Stimulated activated CD8-positive, alpha-beta memory T cell treated with anti-CD3 and anti-CD28 coated beads, Interleukin-12 subunit alpha, Interleukin-12 subunit beta, amount 100 ng/mL, for 24 hours (primary cell): Measurements from ENCODE around the gene TBXAS1.
"Not testable (repeated sequence)": the region's sequence is repeated elsewhere in the genome, so short reads cannot be mapped to it uniquely, and the experiment has no call there.

Source experiments
- DNase-seq: peaks from one replicate; pipeline ENCODE4 v3.0.0-alpha.2; 2020; ENCODE audit errors: extremely low read depth

TBXAS1 gene

DNA sequence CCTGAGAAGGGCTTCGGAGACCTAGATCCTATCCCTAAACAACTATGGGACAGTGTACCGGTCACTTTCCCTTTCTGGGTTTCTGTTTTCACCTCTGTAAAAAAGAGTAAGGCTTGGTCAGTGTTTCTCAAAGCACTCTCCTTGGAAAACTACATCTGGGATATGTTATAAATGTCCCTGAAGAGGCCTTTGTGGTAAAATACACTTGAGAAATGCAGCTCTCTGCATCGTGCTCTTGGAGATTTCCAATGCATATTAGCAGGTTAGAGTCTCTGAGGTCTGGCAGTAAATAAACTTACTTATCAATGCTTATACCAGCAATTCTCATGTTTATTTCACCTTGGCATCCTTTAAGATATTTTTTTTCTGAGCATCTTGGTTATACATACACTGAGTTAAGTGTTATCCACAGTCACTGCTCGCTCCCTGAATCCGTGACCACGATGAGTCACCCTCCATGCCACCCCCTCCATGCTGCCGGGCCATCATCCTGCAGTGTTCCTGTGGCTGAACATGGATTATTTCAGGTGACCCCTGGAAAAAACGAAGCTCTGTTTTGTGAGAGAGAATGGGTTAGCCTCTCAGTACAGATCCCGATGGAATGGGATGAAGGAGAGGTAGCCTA, 3.3 kb upstream of the TBXAS1 start:
- no peak for DNase-seq

DNA sequence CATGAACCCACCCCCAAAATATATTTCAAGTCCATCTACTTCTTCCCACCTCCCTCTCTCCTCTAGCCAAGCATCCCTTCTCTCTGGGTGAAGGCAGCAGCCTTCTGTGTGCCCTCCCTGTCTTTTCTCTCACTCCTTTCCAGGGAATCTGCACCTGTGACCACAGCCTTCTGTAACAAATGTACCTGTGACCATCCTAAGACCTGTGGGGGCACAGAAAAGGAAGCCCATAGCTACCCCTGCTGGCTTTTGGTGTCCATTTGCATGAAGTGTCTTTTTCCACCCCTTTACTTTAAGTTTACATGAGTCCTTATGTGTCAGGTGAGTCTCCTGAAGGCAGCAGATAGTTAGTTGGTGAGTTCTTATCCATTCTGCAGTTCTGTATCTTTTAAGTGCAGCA, 2.0 kb upstream of the TBXAS1 start:
- DNase-seq: no peak

DNA sequence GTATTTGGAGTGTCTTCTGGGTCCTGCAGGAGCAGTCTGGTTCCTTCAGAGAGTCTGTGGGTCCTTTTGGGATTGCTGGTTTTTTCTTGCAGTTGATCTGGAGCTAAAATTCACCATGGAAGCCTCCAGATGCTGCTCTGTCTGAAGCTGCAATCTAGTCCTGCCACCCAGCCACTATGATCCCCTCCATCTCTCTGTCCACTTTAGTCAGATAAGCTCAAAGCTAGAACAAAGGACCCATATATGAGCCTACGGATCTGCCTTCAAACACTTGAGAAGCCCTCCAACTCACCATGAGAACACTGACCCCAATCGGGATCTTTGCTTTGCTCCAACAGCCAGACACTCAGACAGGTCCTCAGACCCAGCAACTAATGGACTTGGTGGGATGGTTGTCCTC, 618 bp upstream of the TBXAS1 start:
- no peak for DNase-seq

DNA sequence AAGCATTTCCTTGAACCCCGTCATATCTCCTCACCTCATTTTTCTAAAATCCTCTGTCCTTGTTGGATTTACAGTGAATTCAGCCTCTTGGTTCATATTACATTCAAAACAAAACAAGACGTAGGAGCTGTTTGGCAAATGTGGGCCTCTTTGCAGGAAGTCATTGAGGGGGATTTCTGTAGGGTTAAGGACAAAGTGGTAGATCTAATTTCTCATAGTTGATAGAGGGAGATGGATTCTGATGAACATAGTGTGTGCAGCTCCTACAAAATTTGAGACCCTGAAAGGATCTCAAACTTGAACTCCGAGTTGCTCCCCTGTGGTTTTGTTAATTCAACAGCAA, 682 bp downstream of the TBXAS1 start:
- DNase-seq: no peak

DNA sequence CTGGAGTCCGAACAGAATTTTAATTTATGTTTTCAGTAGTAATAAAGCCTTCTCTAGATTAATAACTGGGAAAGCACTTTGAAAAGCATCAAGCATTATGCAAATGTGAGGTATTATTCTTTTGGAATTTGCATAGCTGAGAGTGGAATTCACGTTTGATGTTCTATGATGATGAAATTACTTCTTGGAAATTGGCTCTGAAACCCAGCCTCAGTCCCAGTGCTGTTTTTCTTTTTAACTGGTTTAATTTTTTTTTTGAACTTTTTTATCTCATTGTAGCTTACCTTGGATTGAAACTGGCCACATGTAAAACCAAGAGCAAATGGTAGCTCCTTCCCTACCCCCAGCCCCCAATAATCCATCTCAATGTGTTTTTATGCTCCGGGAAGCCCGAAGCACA, 1.2 kb downstream of the TBXAS1 start:
- no peak for DNase-seq

DNA sequence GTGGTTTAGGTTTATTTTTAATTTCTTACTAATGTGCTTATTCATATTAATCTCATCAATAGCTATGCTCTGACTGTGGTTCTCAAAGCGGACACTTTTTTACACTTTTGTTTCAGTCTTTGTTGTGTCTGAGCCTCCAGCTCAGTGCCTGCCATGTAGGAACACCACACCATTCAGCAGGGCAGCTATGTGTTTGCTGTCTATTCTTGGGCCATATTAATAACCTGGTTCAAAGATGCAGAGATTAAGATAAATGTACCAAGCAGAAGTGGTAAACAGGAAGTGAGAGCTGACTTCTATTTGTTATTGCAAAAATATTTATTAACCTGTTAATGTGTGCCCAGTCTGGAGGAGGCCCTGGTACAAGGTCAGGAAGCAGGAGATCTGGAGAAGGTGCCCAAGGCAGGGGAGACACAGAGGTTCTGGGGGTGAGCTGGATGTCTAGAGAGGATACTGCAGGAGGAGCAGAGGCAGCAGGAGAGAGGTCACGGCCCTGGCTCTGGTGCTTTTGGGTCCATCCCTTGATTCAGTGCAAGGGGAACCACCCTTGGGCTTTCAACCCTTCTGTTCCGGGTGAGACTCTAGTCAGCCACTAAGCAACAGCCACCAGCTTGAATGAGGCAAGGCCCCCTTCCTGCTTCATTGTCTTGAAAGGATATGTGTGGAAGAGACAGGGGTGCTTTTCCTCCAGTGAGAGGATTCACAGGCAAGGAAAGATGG, 1.9 kb downstream of the TBXAS1 start:
- DNase-seq: no peak

DNA sequence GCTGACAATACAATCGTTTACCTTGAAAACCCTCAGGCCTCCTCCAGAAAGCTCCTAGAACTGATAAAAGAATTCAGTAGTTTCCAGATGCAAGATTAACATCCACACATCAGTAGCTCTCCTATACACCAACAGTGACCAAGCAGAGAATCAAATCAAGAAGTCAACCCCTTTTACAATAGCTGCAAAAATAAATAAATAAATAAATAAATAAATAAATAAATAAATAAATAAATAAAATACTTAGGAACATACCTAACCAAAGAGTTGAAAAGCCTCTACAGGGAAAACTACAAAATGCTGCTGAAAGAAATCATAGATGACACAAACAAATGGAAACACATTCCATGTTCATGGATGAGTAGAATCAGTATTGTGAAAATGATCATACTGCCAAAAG, 6.8 kb downstream of the TBXAS1 start:
- DNase-seq: not testable (repeated sequence)

DNA sequence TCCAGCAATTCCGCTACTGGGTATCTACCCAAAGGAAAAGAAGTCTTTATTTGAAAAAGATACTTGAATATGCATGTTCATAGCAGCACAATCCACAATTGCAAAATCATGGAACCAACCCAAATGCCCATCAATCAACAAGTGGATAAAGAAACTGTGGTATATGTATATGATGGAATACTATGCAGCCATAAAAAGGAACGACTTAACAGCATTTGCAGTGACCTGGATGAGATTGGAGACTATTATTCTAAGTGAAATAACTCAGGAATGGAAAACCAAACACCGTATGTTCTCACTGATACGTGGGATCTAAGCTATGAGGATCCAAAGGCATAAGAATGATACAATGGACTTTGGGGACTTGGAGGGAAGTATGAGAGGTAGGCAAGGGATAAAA, 8.2 kb downstream of the TBXAS1 start:
- not testable (repeated sequence) for DNase-seq

DNA sequence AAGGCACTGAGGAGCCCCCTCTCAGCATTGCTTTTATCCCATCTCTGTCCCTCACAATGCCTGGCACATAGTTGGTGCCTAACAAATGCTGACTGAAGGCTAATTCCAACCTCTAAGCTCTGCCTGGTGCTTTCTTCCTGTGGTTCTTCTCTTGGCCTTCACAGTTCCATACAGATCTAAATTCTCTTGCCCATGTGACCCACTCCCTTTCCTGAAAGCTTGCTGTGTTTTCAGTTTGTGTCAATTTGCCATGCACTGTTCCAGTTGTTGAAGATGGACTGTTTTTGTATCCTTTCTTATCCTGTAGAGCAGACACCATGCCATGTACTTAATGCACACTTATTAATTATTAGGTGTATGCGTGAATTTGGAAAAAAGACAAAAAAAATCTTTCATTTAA, 9.2 kb downstream of the TBXAS1 start:
- DNase-seq: no peak

DNA sequence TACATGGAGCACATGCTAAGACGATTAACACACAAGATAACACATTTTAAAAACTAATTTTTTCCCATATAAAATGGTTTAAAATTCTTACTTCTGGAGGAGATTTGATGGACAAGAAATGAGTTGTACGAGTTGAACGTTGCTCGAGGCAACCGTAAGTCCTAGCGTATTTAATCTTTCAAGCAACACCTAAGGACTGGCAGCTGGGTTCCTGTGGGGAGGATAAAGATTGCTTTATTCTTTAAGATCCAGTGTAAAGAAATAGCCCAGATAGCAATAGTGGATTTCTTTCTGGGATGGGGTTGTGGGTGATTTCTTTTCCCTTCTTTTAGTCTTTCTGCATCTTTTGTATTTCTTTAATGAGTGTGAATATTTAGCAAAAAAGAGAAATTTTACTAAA, 9.8 kb downstream of the TBXAS1 start:
- DNase-seq: no peak

DNA sequence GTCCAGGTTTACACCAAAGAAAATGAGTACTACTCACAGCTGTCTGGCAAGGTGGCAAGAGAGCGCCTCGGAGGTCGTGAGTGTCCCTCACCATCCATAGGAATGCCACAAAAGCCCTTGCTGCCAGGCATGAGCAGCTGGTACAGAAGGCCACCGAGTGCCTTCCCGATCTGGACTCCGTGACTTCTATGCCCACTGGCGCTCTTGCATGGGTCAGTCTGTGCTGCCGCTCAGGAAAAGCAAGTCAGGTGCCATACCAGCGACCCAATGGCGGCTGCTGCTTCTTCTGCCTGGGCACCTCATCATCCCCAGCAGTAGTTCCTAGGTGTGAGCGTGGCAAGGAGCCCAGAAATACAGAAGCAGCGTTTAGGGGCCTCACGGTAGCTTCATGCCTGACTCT, 11.7 kb downstream of the TBXAS1 start:
- no peak for DNase-seq

DNA sequence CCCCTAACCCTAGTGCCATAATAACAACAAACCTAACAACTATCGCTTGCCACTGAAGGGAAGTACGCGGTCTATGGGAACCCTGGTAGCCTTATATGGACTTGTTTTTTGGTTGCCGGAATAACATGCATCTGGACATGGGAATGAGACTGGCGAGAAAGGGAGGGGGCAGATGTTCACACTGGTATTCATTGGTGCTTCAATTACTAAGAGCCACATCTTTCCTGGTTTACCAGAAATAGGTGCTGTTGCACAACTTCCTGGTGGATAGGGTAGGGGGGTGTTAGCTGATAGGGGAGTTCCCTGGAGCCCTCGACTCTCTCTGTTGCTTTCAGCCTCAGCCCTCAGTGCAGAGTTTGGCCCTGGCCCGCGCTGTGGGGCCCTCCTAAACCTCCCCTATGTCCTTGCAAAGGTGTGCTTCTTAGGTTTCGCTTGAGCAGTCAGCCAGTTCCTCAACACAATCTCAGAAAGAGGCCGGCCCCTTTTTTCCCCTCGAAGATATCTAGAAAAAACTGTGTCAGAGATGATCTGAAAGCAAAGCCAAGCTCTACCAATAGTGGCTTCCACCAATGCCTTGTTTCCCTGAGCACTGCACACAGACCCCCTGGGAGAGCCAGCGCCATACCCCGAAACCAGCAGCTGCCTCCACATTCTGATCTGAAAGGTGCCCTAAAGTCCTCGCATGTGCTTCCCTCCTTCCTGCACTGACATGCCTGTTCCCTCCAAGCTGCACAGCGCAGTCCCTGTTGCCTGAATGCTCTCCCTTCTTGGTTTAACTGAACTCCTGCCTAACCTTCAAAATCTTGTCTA, 13.5 kb downstream of the TBXAS1 start:
- DNase-seq: no peak

DNA sequence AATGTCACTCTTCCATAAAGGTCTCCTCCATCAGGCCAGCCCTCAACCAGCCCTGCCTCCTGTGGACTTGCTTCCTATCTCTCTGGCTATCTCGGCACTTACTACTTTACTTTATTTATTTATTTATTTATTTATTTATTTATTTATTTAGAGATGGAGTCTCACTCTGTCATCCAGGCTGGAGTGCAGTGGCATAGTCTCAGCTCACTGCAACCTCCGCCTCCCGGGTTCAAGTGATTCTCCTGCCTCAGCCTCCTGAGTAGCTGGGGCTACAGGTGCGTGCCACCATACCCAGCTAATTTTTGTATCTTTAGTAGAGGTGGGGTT, 14.1 kb downstream of the TBXAS1 start:
- DNase-seq: not testable (repeated sequence)

DNA sequence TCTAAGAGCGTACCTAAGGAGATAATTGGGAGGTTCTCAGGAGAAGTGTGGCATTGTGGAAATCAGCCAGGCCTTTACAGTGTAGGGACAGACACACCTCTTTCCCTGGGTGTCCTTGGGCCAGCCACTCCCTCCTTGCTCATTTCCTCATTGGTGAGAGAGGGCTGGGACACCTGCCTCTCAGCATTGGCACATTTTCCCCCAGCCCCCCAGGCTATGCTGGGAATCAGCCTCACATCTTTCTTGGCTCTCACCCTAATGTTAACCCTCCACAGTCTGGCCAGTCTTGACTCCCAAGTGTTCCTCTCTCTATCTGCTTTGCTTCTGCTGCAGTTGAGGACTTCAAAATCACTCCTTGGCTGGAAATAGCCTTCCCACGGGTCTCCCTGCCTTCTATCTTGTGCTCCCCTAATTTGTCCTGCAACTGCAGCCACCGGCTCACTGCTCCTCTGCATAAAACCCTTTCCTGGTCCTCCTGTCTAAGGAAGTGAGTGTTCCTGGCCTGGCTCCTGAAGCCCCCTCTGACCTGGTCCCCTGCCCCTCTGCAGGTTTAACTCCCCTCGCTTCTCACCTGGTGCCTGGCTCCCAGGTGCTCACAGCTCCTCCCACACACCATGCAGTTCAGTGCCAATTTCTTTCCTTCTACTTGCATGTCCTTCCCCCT, 15.8 kb downstream of the TBXAS1 start:
- no peak for DNase-seq

DNA sequence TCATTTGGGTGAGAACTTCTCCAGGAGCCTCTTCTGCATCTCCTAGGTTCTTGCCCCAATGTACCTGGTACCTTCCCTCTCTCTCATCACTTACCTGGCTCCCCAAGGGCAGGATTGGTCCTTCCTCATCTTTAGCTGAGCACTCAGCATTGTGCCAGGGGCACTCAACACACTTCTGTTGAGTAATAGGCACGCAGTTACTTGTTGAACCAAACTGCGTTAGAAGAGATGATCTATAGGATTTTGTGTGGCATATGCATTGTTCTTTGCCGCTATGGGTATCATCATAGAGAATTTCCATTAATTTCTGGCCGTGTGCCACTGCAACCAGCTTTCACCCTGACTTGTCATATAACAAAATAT, 16.4 kb downstream of the TBXAS1 start:
- DNase-seq: no peak

DNA sequence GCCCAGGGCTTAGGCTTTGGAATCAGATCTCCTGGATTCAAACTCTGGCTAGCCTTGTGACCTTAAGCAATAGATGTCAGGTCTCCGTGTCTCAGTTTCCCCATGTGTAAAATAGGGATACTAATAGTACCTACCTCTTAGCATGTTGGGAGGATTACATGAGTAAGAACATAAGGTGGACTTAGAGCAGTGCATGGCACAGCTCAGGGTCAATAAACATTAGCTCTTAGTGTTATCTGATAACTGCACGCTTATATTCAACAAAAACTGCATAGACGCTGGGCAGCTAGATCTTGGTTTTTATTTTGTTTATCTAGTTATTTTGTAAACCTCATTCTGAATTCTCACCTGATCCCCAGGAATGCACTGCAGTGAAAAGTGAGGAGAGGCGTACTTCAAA, 17.2 kb downstream of the TBXAS1 start:
- DNase-seq: no peak

DNA sequence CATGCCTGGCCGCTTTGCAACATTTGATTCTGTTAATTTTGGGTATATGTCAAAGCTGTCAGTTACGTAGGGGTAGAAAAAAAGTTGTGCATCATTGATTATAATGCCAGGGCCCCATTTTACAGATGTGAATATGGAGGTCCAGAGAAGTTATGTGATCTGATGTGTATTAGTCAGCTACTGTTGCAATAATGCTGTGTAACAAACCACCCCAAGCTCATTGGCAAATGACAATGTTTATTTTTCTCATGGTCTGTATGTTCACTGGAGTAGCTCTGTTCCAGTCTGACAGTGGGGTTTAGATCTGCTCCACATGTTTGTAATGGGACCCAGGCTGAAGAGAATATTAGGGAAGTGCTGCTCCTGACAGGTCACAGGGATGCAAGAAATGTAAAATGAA, 19.2 kb downstream of the TBXAS1 start:
- no peak for DNase-seq

DNA sequence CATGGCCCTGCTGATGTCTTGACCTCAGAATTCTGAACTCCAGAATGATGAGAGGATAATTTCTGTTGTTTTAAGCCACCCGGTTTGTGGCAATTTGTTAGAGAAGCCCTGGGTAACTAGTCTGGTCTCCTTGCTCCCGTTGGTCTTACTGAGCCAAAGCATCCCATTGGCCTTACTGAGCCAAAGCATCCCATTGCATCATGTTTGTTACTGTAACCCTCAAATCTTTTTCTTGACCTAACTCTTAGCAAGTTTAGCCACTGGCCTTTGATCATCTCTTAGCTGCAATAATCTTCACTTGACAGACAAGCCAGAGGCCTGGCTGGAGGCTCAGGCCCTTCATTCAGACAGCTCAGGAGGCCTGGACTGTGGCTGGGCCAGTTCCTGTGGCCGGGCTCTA, 21.8 kb downstream of the TBXAS1 start:
- DNase-seq: no peak

DNA sequence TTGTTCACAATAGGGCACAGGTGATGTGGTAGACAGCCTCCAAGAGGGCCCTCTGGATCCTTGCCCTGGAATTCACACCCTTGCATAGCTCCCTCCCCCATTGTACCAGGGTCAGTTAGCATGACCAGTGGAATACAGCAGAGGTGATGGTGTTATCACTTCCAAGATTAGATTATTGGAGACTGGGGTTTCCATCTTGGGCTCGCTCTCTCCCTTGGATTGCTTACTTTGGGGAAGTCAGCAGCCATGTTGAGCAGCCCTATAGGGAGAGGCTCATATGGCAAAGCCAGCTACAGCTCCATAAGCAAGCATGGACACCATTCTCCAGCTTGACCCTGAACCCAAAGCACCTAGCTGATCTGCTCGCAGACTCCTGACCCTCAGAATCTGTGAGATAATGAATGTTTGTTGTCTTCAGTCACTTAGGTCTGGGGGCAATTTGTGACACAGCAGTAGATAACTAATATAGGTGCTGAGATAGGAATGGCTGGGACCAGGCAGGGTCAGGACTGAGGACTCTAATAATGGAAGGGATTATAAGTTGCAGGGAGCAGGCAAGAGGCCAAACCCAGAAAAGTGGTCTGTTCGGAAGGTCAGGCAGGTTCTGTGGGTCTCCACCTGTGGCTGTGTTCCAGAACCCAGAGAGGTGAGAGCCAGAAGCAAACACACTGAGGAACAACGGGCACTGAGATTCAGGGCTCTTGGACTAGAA, 22.9 kb downstream of the TBXAS1 start:
- DNase-seq: no peak

DNA sequence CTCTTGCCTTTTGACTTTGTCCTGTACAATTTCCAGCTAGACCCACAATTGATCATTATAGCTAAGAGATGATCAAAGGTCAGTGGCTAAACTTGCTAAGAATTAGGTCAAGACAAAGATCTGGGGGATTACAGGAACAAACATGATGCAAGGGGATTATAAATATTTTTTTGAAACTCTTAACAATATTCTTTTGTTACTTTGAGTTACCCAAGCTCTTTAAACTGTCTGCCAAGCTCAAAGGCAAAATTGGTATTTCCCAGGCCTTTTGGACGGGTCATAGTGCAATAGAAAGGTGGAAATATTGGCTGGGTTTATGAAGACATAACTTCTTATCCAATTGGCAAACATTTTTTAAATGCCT, 23.4 kb downstream of the TBXAS1 start:
- DNase-seq: no peak

DNA sequence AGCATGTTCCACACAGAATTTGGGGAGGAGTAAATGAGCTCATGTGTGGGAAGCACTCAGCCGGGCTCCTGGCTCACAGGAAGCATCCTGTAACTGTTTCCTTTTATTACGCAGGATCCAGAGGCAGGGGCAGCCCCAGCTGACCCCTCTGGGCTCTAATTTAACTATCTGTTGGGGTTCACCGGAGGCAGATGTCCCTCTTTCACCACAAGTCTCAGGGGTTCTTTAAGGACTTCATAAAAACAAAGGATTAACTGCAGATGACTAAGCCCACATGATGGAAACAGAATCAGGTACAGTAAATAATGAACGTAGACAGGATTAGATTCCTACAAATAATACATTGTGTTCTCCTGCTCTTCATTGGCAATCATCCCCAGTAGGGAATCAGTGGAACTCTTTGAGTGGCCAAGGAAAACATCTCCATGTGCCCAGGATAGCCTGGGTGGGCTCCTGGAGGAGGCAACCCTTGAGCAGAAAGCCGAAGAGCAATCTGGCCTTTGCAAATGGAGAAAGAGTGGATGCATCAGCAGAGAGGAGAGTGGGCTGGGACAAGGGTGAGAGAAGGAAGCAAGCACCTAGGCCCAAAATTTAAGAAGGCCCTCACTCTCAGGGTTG, 24.6 kb downstream of the TBXAS1 start:
- DNase-seq: no peak

DNA sequence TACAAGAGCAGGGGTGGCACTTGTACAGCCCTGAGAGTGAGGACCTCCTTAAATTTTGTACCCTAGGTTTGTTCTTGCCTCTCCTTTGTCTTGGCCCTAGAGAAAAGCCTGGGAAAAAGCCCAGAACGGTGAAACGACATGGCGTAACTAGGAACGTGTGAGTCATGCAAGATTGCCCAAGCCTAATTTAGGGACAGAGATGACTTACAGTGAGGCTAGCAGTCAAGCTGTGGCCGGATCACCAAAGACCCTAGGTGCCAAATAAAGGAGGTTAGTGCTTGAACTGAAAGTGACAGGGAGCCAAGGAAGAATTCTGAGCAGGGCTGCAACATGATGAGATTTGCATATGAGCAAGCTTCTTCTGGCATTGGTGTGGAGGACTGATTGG, 25.1 kb downstream of the TBXAS1 start:
- no peak for DNase-seq
